Endodermal cell (in vitro differentiated cells): Measurements from ENCODE around the gene RNF130. TPM values are rescaled to one million over a fixed set of nuclear protein-coding genes. Genes with fewer than 3 reads are reported as not detected.

Experiments
- DNase-seq: peaks from one replicate; pipeline ENCODE4 v3.0.0-alpha.2; 2017
- H3K27ac ChIP-seq: 2 replicates; pipeline ENCODE4 v1.5.1; 2013; ENCODE audit warnings: mild to moderate bottlenecking, low read depth, low read length, moderate library complexity
- H3K27me3 ChIP-seq: 2 replicates; pipeline ENCODE4 v1.6.1; 2013; ENCODE audit warnings: mild to moderate bottlenecking, low read length, moderate library complexity; ENCODE audit not compliant: insufficient read depth, control insufficient read depth, poor library complexity, severe bottlenecking
- H3K36me3 ChIP-seq: 2 replicates; pipeline ENCODE4 v1.7.0; 2013; ENCODE audit warnings: mild to moderate bottlenecking, low read length, moderate library complexity; ENCODE audit not compliant: control insufficient read depth, insufficient read depth
- H3K4me1 ChIP-seq: one replicate; pipeline ENCODE4 v1.7.0; 2013; ENCODE audit warnings: low read length; ENCODE audit not compliant: control insufficient read depth, insufficient read depth
- H3K4me3 ChIP-seq: 2 replicates; pipeline ENCODE4 v1.5.1; 2013; ENCODE audit warnings: mild to moderate bottlenecking, low read length, moderate library complexity
- H3K9ac ChIP-seq: 2 replicates; pipeline ENCODE4 v1.6.1; 2013; ENCODE audit warnings: mild to moderate bottlenecking, low read length, moderate library complexity; ENCODE audit not compliant: poor library complexity, severe bottlenecking; ENCODE audit errors: extremely low read depth
- H3K9me3 ChIP-seq: 2 replicates; pipeline ENCODE4 v1.6.1; 2013; ENCODE audit warnings: mild to moderate bottlenecking, low read length, moderate library complexity; ENCODE audit not compliant: control insufficient read depth
- H3K27ac Mint-ChIP-seq: 2 replicates; pipeline ENCODE4 v1.8.0; 2020; ENCODE audit warnings: mixed read lengths
- H3K27me3 Mint-ChIP-seq: 2 replicates; pipeline ENCODE4 v1.8.0; 2021; ENCODE audit warnings: mild to moderate bottlenecking, mixed read lengths; ENCODE audit not compliant: insufficient read depth
- H3K36me3 Mint-ChIP-seq: 2 replicates; pipeline ENCODE4 v1.8.0; 2020; ENCODE audit warnings: low read depth, mixed read lengths
- H3K4me1 Mint-ChIP-seq: 2 replicates; pipeline ENCODE4 v1.8.0; 2020; ENCODE audit warnings: mixed read lengths
- H3K4me3 Mint-ChIP-seq: 2 replicates; pipeline ENCODE4 v1.8.0; 2020; ENCODE audit warnings: mild to moderate bottlenecking, moderate library complexity, mixed read lengths
- H3K9me3 Mint-ChIP-seq: 2 replicates; pipeline ENCODE4 v1.8.0; 2020; ENCODE audit warnings: mild to moderate bottlenecking, mixed read lengths
- WGBS, 2 experiments: methylation state at CpG; one replicate each; pipeline versions ENCODE4 v1.1.5 to v1.1.7; 2013; ENCODE audit warnings: missing lambda C conversion rate in 2 of 2, mixed read lengths in 1 of 2; ENCODE audit not compliant: insufficient coverage in 1 of 2, insufficient read length in 1 of 2; 5-methylcytosine and 5-hydroxymethylcytosine counted together
- total RNA-seq, 2 donors: library from RNA; stranded (reverse); fragmentation: NEBNext Ultra II Directional in 1 of 2; extraction: Animal tissue kit (Norgen Biotek cat#: 25700) in 1 of 2; gene quantifications; 2 replicates in 1 of 2; 3 replicates in 1 of 2; pipeline ENCODE4 v1.2.1, GENCODE V29; 2021
- TF ChIP-seq, protein P1 (sequence below): fragments of 200-600 bp; sonication (generic); conservative IDR thresholded peaks from 2 replicates; pipeline ENCODE4 v1.5.0; 2021; ENCODE audit warnings: antibody characterized with exemption, mild to moderate bottlenecking

The RNF130 gene
- total RNA-seq, 2 donors from 2014 or later: 64.7 to 74.4 TPM

GRCh38 chr5:179973391-179973790 is 98.2 kb downstream of the RNF130 start:
- Mint-ChIP-seq H3K27me3 (no peaks in the 10 kb centered on the region), H3K4me3 (no peak overlapping the region), H3K4me1 (peaks cover 5% of the 10 kb centered on the region), H3K9me3 (no peaks in the 10 kb centered on the region), H3K36me3 (peaks cover 76% of the 10 kb centered on the region), H3K27ac (peak overlapping the region; percentile 71)
- no peak overlapping the region for H3K4me3 ChIP-seq
- WGBS, 2 experiments: 94 to 95% methylated on average over 8 to 11 of the region's 11 CpGs
- no peaks in the 10 kb centered on the region for H3K27me3 ChIP-seq
- H3K36me3 ChIP-seq: peaks cover 92% of the 10 kb centered on the region
- TF ChIP-seq, protein P1, sequence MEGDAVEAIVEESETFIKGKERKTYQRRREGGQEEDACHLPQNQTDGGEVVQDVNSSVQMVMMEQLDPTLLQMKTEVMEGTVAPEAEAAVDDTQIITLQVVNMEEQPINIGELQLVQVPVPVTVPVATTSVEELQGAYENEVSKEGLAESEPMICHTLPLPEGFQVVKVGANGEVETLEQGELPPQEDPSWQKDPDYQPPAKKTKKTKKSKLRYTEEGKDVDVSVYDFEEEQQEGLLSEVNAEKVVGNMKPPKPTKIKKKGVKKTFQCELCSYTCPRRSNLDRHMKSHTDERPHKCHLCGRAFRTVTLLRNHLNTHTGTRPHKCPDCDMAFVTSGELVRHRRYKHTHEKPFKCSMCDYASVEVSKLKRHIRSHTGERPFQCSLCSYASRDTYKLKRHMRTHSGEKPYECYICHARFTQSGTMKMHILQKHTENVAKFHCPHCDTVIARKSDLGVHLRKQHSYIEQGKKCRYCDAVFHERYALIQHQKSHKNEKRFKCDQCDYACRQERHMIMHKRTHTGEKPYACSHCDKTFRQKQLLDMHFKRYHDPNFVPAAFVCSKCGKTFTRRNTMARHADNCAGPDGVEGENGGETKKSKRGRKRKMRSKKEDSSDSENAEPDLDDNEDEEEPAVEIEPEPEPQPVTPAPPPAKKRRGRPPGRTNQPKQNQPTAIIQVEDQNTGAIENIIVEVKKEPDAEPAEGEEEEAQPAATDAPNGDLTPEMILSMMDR: no peak
- H3K9ac ChIP-seq: no peak overlapping the region
- DNase-seq: no peak
- no peaks in the 10 kb centered on the region for H3K9me3 ChIP-seq
- no peaks in the 10 kb centered on the region for H3K4me1 ChIP-seq
- H3K27ac ChIP-seq: no peak overlapping the region

DNA sequence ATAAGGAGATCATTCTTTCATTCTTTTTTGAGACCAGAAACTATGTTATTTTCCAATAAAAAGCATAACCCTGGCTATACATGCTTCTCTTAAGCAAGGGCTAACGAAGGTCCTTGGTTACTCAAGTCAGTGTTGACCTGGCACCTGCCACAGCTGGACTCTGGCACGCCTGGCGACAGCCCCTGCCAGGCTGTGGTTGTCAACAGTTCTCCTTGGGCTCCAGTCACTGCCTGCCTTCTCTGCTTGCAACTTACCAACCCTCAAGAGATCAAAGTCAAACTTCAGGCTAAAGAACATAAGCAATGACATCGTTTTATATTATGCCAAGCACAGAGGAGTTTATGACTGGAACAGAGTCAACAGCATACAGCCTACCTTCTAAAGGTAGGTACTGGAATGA is 102.4 kb downstream of the RNF130 start:
- no peak overlapping the region for H3K27ac Mint-ChIP-seq
- no peaks in the 10 kb centered on the region for H3K9me3 Mint-ChIP-seq
- no peaks in the 10 kb centered on the region for H3K4me1 ChIP-seq
- H3K4me3 Mint-ChIP-seq: no peak overlapping the region
- DNase-seq: no peak
- TF ChIP-seq, protein P1: no peak
- H3K27ac ChIP-seq: no peak overlapping the region
- no peaks in the 10 kb centered on the region for H3K27me3 Mint-ChIP-seq
- H3K36me3 Mint-ChIP-seq: peaks cover 78% of the 10 kb centered on the region
- H3K36me3 ChIP-seq: peaks cover 85% of the 10 kb centered on the region
- no peak overlapping the region for H3K9ac ChIP-seq
- no peaks in the 10 kb centered on the region for H3K9me3 ChIP-seq
- H3K4me3 ChIP-seq: no peak overlapping the region
- H3K27me3 ChIP-seq: no peaks in the 10 kb centered on the region
- H3K4me1 Mint-ChIP-seq: peaks cover 10% of the 10 kb centered on the region
- WGBS, 2 experiments: 96 to 97% methylated on average over 4 of the region's 4 CpGs

DNA sequence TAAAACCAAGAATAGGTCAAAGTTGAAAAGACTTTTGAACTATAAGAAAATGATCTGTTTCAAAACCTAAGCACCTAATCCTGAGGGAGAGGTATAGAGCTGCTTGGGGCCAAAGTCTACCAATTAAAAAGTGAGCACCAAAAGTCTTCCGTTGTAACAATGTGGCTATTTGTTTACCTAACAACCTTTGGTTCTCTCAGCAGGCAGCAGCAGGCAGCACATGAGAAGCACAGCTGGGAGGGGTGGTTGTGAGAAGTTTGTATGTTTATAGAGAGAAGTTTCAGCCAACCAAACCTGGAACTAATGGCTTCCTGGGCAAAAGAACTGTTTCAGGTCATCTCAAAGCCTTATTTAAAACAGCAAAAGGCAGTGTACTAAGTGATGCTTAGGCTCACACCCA is 104.1 kb downstream of the RNF130 start:
- Histone ChIP-seq H3K27me3 (no peaks in the 10 kb centered on the region), H3K9me3 (no peaks in the 10 kb centered on the region), H3K36me3 (peaks cover 86% of the 10 kb centered on the region), H3K27ac (no peak overlapping the region), H3K9ac (no peak overlapping the region), H3K4me3 (no peak overlapping the region), H3K4me1 (no peaks in the 10 kb centered on the region)
- DNase-seq: no peak
- WGBS, 2 experiments: 0 to 26% methylated on average over 1 of the region's 1 CpG
- Mint-ChIP-seq H3K9me3 (no peaks in the 10 kb centered on the region), H3K4me1 (peaks cover 10% of the 10 kb centered on the region), H3K4me3 (no peak overlapping the region), H3K27me3 (no peaks in the 10 kb centered on the region), H3K36me3 (peaks cover 81% of the 10 kb centered on the region), H3K27ac (peak overlapping the region; percentile 80)
- TF ChIP-seq, protein P1: no peak
